ENCODE measurements around the gene HMGCL.
A peak's percentile ranks its signal among the peaks of the same experiment; 100 is the strongest.

HMGCL gene

DNA sequence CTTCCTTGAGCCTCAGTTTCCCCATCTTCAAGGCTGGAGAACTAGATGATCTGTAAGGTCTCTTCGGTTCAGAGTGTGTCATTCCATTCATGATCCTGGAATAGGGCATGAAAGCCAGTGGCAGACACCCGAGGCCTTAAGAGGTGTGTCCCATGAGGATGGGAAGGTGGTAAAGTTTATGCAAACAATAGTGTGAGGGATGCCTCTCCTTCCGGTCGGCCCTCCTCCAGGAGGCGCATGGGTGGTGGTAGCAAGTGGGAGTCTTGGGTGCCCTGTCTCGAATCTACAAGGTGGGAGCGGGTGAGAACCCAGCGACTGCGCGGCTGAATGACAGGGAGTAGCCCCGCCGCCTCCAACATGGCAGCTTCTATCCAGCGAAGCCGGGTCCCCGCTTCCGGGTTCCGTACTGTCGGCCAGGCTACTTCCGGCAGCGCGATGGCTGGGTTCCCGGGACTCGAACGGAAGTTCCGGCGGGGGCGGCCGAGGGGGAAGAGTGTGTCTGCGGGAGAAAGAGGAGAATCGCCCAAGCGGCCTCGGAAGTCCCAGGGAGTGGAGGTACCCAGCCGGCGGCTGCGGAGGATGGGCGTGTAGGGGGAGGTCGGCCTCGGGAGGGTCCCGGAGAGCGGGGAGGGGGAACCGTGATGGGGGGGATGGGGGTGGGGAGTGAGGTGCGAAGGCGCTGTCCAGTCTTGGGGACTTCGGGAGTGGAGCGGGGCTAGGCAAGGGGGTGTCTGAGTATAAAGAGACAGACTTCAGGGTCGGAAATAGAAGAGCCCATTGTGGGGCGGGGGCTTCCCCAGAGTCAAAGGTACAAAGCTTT, 34.3 kb downstream of the HMGCL start, which contains the start of gene LYPLA2:
Gene LYPLA2, plus strand, starts transcription at position 450 of the 820 bp plus-strand sequence. CDS start 1,538 bp downstream, outside the sequence.
- peak; percentile 91 for ATAC-seq
- 0 out of 2 replicates have a peak, but pooled peaks have one; percentile 40 for TF ChIP-seq CSDC2 (CRISPR knock-in tag; IDR thresholded peaks at IDR 0.05)
- TF ChIP-seq OSR1 (CRISPR knock-in tag; IDR thresholded peaks at IDR 0.05): no peak

DNA sequence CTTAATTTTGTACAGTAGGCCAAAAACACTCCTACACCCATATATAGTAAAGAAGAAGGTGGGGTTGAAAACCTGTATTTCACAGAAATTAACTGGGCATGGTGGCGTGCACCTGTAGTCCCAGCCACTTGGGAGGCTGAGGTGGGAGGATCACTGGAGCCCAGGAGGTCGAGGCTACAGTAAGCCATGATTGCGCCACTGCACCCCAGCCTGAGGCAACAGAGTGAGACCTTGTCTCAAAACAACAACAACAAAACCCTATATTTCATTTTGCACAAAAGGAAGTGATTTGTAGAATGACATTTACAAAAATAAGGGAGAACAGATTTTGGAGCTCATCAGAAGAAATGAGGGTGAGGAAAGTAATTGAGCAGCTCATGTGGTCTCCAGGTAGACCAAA, 36.5 kb downstream of the HMGCL start:
- TF ChIP-seq, protein P1, sequence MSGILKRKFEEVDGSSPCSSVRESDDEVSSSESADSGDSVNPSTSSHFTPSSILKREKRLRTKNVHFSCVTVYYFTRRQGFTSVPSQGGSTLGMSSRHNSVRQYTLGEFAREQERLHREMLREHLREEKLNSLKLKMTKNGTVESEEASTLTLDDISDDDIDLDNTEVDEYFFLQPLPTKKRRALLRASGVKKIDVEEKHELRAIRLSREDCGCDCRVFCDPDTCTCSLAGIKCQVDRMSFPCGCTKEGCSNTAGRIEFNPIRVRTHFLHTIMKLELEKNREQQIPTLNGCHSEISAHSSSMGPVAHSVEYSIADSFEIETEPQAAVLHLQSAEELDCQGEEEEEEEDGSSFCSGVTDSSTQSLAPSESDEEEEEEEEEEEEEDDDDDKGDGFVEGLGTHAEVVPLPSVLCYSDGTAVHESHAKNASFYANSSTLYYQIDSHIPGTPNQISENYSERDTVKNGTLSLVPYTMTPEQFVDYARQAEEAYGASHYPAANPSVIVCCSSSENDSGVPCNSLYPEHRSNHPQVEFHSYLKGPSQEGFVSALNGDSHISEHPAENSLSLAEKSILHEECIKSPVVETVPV (CRISPR knock-in tag; IDR thresholded peaks at IDR 0.05): no peak
- TF ChIP-seq ESRRG (CRISPR knock-in tag; IDR thresholded peaks at IDR 0.05) (no peak), TCF4 (CRISPR knock-in tag; IDR thresholded peaks at IDR 0.05; ENCODE audit: borderline replicate concordance) (no peak), SNAI2 (CRISPR knock-in tag; IDR thresholded peaks at IDR 0.05) (no peak), ZC3H10 (CRISPR knock-in tag; IDR thresholded peaks at IDR 0.05) (no peak), CSDC2 (CRISPR knock-in tag; IDR thresholded peaks at IDR 0.05) (no peak), ARNTL (CRISPR knock-in tag; IDR thresholded peaks at IDR 0.05; ENCODE audit: borderline replicate concordance, low read depth) (no peak)
- TF ChIP-seq, protein P2, sequence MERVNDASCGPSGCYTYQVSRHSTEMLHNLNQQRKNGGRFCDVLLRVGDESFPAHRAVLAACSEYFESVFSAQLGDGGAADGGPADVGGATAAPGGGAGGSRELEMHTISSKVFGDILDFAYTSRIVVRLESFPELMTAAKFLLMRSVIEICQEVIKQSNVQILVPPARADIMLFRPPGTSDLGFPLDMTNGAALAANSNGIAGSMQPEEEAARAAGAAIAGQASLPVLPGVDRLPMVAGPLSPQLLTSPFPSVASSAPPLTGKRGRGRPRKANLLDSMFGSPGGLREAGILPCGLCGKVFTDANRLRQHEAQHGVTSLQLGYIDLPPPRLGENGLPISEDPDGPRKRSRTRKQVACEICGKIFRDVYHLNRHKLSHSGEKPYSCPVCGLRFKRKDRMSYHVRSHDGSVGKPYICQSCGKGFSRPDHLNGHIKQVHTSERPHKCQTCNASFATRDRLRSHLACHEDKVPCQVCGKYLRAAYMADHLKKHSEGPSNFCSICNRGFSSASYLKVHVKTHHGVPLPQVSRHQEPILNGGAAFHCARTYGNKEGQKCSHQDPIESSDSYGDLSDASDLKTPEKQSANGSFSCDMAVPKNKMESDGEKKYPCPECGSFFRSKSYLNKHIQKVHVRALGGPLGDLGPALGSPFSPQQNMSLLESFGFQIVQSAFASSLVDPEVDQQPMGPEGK (CRISPR knock-in tag; IDR thresholded peaks at IDR 0.05; ENCODE audit: borderline replicate concordance): no peak
- ATAC-seq: no peak

DNA sequence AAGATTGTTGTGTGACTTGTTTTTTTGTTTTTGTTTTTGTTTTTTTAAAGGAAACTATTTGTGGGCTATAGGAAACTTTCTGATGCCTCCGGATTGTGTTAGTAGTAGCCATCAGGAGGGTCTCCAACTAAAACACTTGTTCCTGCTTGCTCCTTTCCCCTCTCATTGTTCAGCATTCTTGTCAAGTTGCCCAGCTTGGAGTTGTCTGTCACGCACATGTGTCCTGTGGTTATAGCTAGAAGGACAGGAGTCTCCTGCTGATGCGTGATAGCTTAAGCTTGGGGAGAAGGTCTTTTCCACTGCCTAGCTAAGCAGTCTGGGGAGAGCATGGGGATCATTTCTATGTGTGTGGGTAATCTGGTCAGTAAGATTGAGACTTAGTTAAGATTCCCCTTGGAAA, 37.5 kb downstream of the HMGCL start:
- no peak for TF ChIP-seq ZFP30 (CRISPR knock-in tag; IDR thresholded peaks at IDR 0.05)
- TF ChIP-seq ZC3H10 (CRISPR knock-in tag; IDR thresholded peaks at IDR 0.05): no peak
- TF ChIP-seq SNAI2 (CRISPR knock-in tag; IDR thresholded peaks at IDR 0.05): no peak
- TF ChIP-seq, protein P2 (CRISPR knock-in tag; IDR thresholded peaks at IDR 0.05; ENCODE audit: borderline replicate concordance): no peak
- TF ChIP-seq ZNF70 (CRISPR knock-in tag; IDR thresholded peaks at IDR 0.05): no peak
- TF ChIP-seq ZNF565 (CRISPR knock-in tag; conservative IDR thresholded peaks at IDR 0.05; ENCODE audit: low read depth): no peak
- no peak for TF ChIP-seq ESRRG (CRISPR knock-in tag; IDR thresholded peaks at IDR 0.05)
- no peak for TF ChIP-seq POU6F1 (CRISPR knock-in tag; IDR thresholded peaks at IDR 0.05; ENCODE audit: borderline replicate concordance, low read depth)
- no peak for TF ChIP-seq PPARA (CRISPR knock-in tag; IDR thresholded peaks at IDR 0.05; ENCODE audit: borderline replicate concordance)
- TF ChIP-seq ZNF8 (CRISPR knock-in tag; IDR thresholded peaks at IDR 0.05): no peak
- no peak for TF ChIP-seq CSDC2 (CRISPR knock-in tag; IDR thresholded peaks at IDR 0.05)
- no peak for TF ChIP-seq GLIS3 (CRISPR knock-in tag; IDR thresholded peaks at IDR 0.05)
- TF ChIP-seq BACH2 (CRISPR knock-in tag; IDR thresholded peaks at IDR 0.05; ENCODE audit: borderline replicate concordance): no peak
- TF ChIP-seq RARB (CRISPR knock-in tag; IDR thresholded peaks at IDR 0.05): no peak
- TF ChIP-seq, protein P1 (CRISPR knock-in tag; IDR thresholded peaks at IDR 0.05): no peak
- no peak for TF ChIP-seq ZFP3 (CRISPR knock-in tag; IDR thresholded peaks at IDR 0.05)
- no peak for TF ChIP-seq TOX (CRISPR knock-in tag; IDR thresholded peaks at IDR 0.05; ENCODE audit: borderline replicate concordance)
- no peak for TF ChIP-seq ISL1 (CRISPR knock-in tag; IDR thresholded peaks at IDR 0.05)
- TF ChIP-seq, protein P3, sequence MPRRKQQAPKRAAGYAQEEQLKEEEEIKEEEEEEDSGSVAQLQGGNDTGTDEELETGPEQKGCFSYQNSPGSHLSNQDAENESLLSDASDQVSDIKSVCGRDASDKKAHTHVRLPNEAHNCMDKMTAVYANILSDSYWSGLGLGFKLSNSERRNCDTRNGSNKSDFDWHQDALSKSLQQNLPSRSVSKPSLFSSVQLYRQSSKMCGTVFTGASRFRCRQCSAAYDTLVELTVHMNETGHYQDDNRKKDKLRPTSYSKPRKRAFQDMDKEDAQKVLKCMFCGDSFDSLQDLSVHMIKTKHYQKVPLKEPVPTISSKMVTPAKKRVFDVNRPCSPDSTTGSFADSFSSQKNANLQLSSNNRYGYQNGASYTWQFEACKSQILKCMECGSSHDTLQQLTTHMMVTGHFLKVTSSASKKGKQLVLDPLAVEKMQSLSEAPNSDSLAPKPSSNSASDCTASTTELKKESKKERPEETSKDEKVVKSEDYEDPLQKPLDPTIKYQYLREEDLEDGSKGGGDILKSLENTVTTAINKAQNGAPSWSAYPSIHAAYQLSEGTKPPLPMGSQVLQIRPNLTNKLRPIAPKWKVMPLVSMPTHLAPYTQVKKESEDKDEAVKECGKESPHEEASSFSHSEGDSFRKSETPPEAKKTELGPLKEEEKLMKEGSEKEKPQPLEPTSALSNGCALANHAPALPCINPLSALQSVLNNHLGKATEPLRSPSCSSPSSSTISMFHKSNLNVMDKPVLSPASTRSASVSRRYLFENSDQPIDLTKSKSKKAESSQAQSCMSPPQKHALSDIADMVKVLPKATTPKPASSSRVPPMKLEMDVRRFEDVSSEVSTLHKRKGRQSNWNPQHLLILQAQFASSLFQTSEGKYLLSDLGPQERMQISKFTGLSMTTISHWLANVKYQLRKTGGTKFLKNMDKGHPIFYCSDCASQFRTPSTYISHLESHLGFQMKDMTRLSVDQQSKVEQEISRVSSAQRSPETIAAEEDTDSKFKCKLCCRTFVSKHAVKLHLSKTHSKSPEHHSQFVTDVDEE (CRISPR knock-in tag; IDR thresholded peaks at IDR 0.05): no peak
- TF ChIP-seq OSR1 (CRISPR knock-in tag; IDR thresholded peaks at IDR 0.05): no peak
- ATAC-seq: no peak
